Measurements from ENCODE around the gene QKI.

GRCh38 chr6:163563318-163563717 is 148.8 kb downstream of the QKI start:
- no peak for TF ChIP-seq CTCF (optimal IDR thresholded peaks at IDR 0.05 in 1 of 3, IDR thresholded peaks at IDR 0.05 in 1 of 3, conservative IDR thresholded peaks at IDR 0.05 in 1 of 3; ENCODE audit: extremely low read depth in 1 of 3, insufficient read depth in 2 of 3, low read length in 3 of 3)
- no peak for TF ChIP-seq EZH2 (IDR thresholded peaks at IDR 0.05; ENCODE audit: low read length)

All from keratinocyte (primary cell).